CD4-positive, alpha-beta T cell (primary cell): ENCODE results near the gene ADAM10. TPM values are rescaled to one million over a fixed set of nuclear protein-coding genes. Genes with fewer than 3 reads are reported as not detected.

ENCODE experiments used
- ATAC-seq: fragments of 200-7000 bp; cut with Tn5 transposase; one replicate; pipeline ENCODE4 v1.10.0; 2022; ENCODE audit warnings: mild to moderate bottlenecking; ENCODE audit not compliant: poor library complexity
- CTCF ChIA-PET: fragments of 350-600 bp; sonication (Branson Sonifier 250); formaldehyde crosslinking; loops from one replicate; lab custom pipeline; 2021; ENCODE audit warnings: antibody characterized with exemption, inconsistent platforms; lab: Charles Lee
- POLR2A ChIA-PET: fragments of 350-600 bp; sonication (Branson Sonifier 250); formaldehyde crosslinking; loops from one replicate; lab custom pipeline; 2021; ENCODE audit warnings: antibody characterized with exemption, inconsistent platforms; lab: Charles Lee
- DNase-seq, 14 experiments: peaks; one replicate each; pipeline ENCODE4 v3.0.0-alpha.2; 2013 to 2020; ENCODE audit warnings: mixed read lengths in 2 of 14
- H3K27ac ChIP-seq, 2 donors: one replicate each; pipeline versions ENCODE4 v1.5.1 to v1.7.0; 2013; ENCODE audit warnings: low read length in 2 of 2, low read depth in 1 of 2, mild to moderate bottlenecking in 1 of 2
- H3K27me3 ChIP-seq, 2 experiments: 1 replicate in 1 of 2; 2 replicates in 1 of 2; pipeline versions ENCODE4 v1.6.1 to v1.7.0; 2013; ENCODE audit warnings: low read length in 2 of 2, control low read depth in 1 of 2, mild to moderate bottlenecking in 1 of 2, moderate library complexity in 1 of 2; ENCODE audit not compliant: insufficient read depth in 2 of 2, control insufficient read depth in 1 of 2
- H3K36me3 ChIP-seq: one replicate; pipeline ENCODE4 v1.6.1; 2013; ENCODE audit warnings: low read length, control low read depth; ENCODE audit not compliant: insufficient read depth
- H3K4me1 ChIP-seq: one replicate; pipeline ENCODE4 v1.6.1; 2013; ENCODE audit warnings: low read length, control low read depth; ENCODE audit not compliant: insufficient read depth
- H3K4me3 ChIP-seq: one replicate; pipeline ENCODE4 v1.5.1; 2013; ENCODE audit warnings: mild to moderate bottlenecking, low read length, moderate library complexity
- H3K9me3 ChIP-seq, 2 experiments: 1 replicate in 1 of 2; 2 replicates in 1 of 2; pipeline versions ENCODE4 v1.6.1 to v1.7.0; 2013; ENCODE audit warnings: low read length in 2 of 2, mild to moderate bottlenecking in 2 of 2, control low read depth in 1 of 2, moderate library complexity in 1 of 2; ENCODE audit not compliant: control insufficient read depth in 1 of 2, insufficient read depth in 1 of 2
- H3K27ac Mint-ChIP-seq: one replicate; pipeline ENCODE4 v1.8.0; 2020; ENCODE audit warnings: mixed read lengths
- H3K27me3 Mint-ChIP-seq: one replicate; pipeline ENCODE4 v1.8.0; 2021; ENCODE audit warnings: mixed read lengths
- H3K36me3 Mint-ChIP-seq: one replicate; pipeline ENCODE4 v1.8.0; 2021; ENCODE audit warnings: low read depth, mixed read lengths
- H3K4me1 Mint-ChIP-seq: one replicate; pipeline ENCODE4 v1.8.0; 2021; ENCODE audit warnings: low read depth, mixed read lengths
- H3K4me3 Mint-ChIP-seq: one replicate; pipeline ENCODE4 v1.8.0; 2020; ENCODE audit warnings: mild to moderate bottlenecking, mixed read lengths
- H3K9me3 Mint-ChIP-seq: one replicate; pipeline ENCODE4 v1.8.0; 2020; ENCODE audit warnings: mixed read lengths
- intact Hi-C, 2 experiments: fragments of 100-400 bp; cut with DNase I in 1 of 2; cut with micrococcal nuclease in 1 of 2; formaldehyde crosslinking; loops; one replicate each; pipeline versions ENCODE4 v1.15.1 to v1.9.0; 2023 to 2025; cut with DNase I, micrococcal nuclease
- total RNA-seq, 174 experiments: library from RNA in 2 of 174; stranded (reverse) in 2 of 174; gene quantifications; one replicate each; pipeline ENCODE4 v1.2.3 and lab custom pipeline; 2021 to 2026
- TF ChIP-seq, protein P1 (sequence below): fragments of 200-600 bp; IDR thresholded peaks from one replicate; pipeline ENCODE4 v1.8.0; 2022; ENCODE audit warnings: antibody characterized with exemption, mild to moderate bottlenecking

The ADAM10 gene
- total RNA-seq, 2 experiments from 2014 or later, result 70.5 to 80.4 TPM

DNA sequence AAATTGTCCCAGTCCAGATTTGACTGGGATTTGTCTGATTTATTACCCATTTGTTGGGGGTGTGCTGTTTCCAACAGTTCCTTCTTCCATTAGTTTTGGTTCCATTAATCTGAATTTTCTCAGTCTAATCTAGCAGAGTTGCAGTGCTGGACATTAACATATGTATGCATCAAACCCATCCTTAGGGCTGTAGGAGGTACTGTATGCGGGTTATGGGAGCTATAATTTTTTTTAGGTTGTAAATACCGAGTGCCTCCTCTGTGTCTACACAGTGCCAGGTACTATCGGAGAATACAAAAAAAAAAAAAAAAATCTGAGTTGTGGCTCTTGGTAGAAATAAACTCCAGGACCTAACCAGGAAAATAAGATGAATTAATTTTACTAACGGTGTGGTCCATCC lies 183.9 kb downstream of the ADAM10 start:
- no peak overlapping the region for H3K27ac Mint-ChIP-seq
- intact Hi-C loops, result no loop called here
- peaks cover 2% of the 10 kb centered on the region for H3K9me3 Mint-ChIP-seq
- no peak overlapping the region for H3K4me3 ChIP-seq
- no peaks in the 10 kb centered on the region for H3K36me3 ChIP-seq
- DNase-seq (no peak), ATAC-seq (no peak)
- no peaks in the 10 kb centered on the region for H3K27me3 Mint-ChIP-seq
- POLR2A ChIA-PET, result no interaction called here
- H3K9me3 ChIP-seq, result no peaks in the 10 kb centered on the region
- no peak overlapping the region for H3K27ac ChIP-seq
- H3K27me3 ChIP-seq, result no peaks in the 10 kb centered on the region
- H3K4me1 Mint-ChIP-seq, result peaks cover 9% of the 10 kb centered on the region
- H3K4me1 ChIP-seq, result peaks cover 5% of the 10 kb centered on the region
- H3K36me3 Mint-ChIP-seq, result no peaks in the 10 kb centered on the region
- H3K4me3 Mint-ChIP-seq, result no peak overlapping the region
- CTCF ChIA-PET, result no interaction called here
- TF ChIP-seq, protein P1, sequence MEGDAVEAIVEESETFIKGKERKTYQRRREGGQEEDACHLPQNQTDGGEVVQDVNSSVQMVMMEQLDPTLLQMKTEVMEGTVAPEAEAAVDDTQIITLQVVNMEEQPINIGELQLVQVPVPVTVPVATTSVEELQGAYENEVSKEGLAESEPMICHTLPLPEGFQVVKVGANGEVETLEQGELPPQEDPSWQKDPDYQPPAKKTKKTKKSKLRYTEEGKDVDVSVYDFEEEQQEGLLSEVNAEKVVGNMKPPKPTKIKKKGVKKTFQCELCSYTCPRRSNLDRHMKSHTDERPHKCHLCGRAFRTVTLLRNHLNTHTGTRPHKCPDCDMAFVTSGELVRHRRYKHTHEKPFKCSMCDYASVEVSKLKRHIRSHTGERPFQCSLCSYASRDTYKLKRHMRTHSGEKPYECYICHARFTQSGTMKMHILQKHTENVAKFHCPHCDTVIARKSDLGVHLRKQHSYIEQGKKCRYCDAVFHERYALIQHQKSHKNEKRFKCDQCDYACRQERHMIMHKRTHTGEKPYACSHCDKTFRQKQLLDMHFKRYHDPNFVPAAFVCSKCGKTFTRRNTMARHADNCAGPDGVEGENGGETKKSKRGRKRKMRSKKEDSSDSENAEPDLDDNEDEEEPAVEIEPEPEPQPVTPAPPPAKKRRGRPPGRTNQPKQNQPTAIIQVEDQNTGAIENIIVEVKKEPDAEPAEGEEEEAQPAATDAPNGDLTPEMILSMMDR, result no peak

DNA sequence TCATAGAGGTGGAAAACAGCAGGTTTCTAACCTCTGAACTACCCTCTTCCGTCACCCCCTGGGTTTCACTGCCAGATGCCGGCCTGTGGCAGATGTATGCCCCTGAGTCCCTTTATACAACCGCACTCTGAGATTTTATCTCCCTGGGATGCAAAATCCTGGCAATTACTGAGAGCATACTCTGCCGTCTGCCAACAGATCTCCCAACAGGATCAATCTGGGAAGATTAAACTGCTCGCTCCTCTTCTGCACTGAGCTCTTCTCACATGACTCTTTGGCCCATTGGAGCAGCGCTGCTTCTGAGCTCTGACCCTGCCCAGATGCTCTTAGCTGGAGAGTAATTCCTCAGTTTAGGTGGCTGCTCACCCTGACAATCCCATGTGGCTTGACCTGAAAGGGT lies 184.5 kb downstream of the ADAM10 start:
- TF ChIP-seq, protein P1, result no peak
- H3K9me3 ChIP-seq, result no peaks in the 10 kb centered on the region
- intact Hi-C loops, result no loop called here
- H3K4me3 ChIP-seq, result no peak overlapping the region
- no peaks in the 10 kb centered on the region for H3K27me3 ChIP-seq
- no peak for ATAC-seq
- no peak overlapping the region for H3K27ac ChIP-seq
- H3K4me1 ChIP-seq, result peaks cover 5% of the 10 kb centered on the region
- H3K36me3 ChIP-seq, result no peaks in the 10 kb centered on the region
- H3K27me3 Mint-ChIP-seq, result no peaks in the 10 kb centered on the region
- POLR2A ChIA-PET, result no interaction called here
- DNase-seq, result no peak
- CTCF ChIA-PET, result no interaction called here
- H3K4me3 Mint-ChIP-seq, result no peak overlapping the region
- H3K9me3 Mint-ChIP-seq, result peaks cover 2% of the 10 kb centered on the region
- H3K27ac Mint-ChIP-seq, result no peak overlapping the region
- no peaks in the 10 kb centered on the region for H3K36me3 Mint-ChIP-seq
- peaks cover 9% of the 10 kb centered on the region for H3K4me1 Mint-ChIP-seq

DNA sequence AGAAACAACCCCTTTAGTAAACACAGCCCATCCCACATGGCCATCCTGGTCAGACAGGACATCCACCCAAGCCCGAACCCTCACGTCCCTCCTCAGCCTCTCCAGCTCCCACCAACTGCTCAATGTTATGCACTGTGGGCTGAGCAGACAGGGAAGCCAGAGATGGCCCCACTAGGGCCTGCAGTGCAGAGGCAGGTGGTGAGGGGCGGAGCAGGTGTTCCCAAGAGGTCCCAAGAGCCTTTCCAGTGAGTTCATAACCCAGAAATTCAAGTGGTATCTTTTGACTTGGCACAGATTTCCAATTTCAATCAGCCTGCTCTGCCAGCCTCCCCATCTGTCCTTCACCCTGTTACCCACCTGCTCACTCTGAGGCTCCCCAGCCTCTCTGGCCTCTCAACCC lies 187.4 kb downstream of the ADAM10 start:
- CTCF ChIA-PET, result no interaction called here
- no peak overlapping the region for H3K27ac ChIP-seq
- Mint-ChIP-seq H3K36me3 (no peaks in the 10 kb centered on the region), H3K4me1 (no peaks in the 10 kb centered on the region), H3K27me3 (no peaks in the 10 kb centered on the region), H3K9me3 (no peaks in the 10 kb centered on the region), H3K4me3 (no peak overlapping the region), H3K27ac (no peak overlapping the region)
- no peaks in the 10 kb centered on the region for H3K27me3 ChIP-seq
- H3K4me1 ChIP-seq, result no peaks in the 10 kb centered on the region
- ATAC-seq (no peak), DNase-seq (no peak)
- H3K4me3 ChIP-seq, result no peak overlapping the region
- intact Hi-C loops, result no loop called here
- H3K9me3 ChIP-seq, result no peaks in the 10 kb centered on the region
- POLR2A ChIA-PET, result no interaction called here
- no peaks in the 10 kb centered on the region for H3K36me3 ChIP-seq
- TF ChIP-seq, protein P1, result no peak
